A549 (cell line): Measurements from ENCODE around the gene TOM1L2. TPM values are rescaled to one million over a fixed set of nuclear protein-coding genes. Genes with fewer than 3 reads are reported as not detected.

Experiments
- ATAC-seq, 2 experiments: fragments of 200-7000 bp in 1 of 2; fragments of >200 bp in 1 of 2; cut with Nextera tagmentation in 1 of 2; cut with Tn5 transposase in 1 of 2; 3 replicates each; pipeline versions ENCODE4 v1.8.0 to v1.9.1; 2018 to 2020; ENCODE audit warnings: mild to moderate bottlenecking in 1 of 2, moderate library complexity in 1 of 2
- CTCF ChIA-PET: fragments of 300-600 bp; sonication (Branson Sonifier 250); formaldehyde crosslinking; extraction: SDS; loops from one replicate; lab custom pipeline; 2021; ENCODE audit warnings: antibody characterized with exemption, inconsistent platforms; lab: Yijun Ruan, JAX
- POLR2A ChIA-PET: fragments of 350-600 bp; formaldehyde crosslinking; extraction: SDS; loops from one replicate; lab custom pipeline; 2021; ENCODE audit warnings: antibody characterized with exemption, inconsistent platforms; lab: Yijun Ruan, JAX
- DNase-seq, 2 experiments: peaks; one replicate each; pipeline versions ENCODE4 v3.0.0 to v3.0.0-alpha.2; 2011 to 2016; ENCODE audit warnings: low read depth in 1 of 2, low spot score in 1 of 2
- FAIRE-seq: peaks from 2 replicates; lab custom pipeline; 2011; peaks lifted over from hg19 to GRCh38; lab: Jason Lieb, UNC
- H3K27ac ChIP-seq, 2 experiments: fragments of >200 bp; sonication (Bioruptor Twin); formaldehyde crosslinking; 3 replicates each; pipeline ENCODE4 v1.5.1; 2016 to 2017
- H3K4me1 ChIP-seq: fragments of >200 bp; sonication (Bioruptor Twin); formaldehyde crosslinking; 3 replicates; pipeline ENCODE4 v1.6.1; 2016
- H3K4me2 ChIP-seq: fragments of >200 bp; sonication (Bioruptor Twin); formaldehyde crosslinking; 3 replicates; pipeline ENCODE4 v1.6.1; 2016
- H3K4me3 ChIP-seq: fragments of >200 bp; sonication (Bioruptor Twin); formaldehyde crosslinking; 3 replicates; pipeline ENCODE4 v1.5.1; 2016
- H3K9me3 ChIP-seq: fragments of >200 bp; sonication (Bioruptor Twin); formaldehyde crosslinking; 3 replicates; pipeline ENCODE4 v1.6.1; 2016
- CHD4 ChIP-seq: fragments of 200-600 bp; sonication (generic); IDR thresholded peaks from 2 replicates; pipeline ENCODE4 v1.6.1; 2016; ENCODE audit warnings: antibody characterized with exemption, mild to moderate bottlenecking, borderline replicate concordance
- FOSB ChIP-seq: fragments of 250-450 bp; sonication (Bioruptor Pico); IDR thresholded peaks from 2 replicates; pipeline ENCODE4 v1.5.0; 2020; ENCODE audit warnings: mild to moderate bottlenecking, moderate library complexity
- FOXS1 ChIP-seq: fragments of 250-450 bp; sonication (Bioruptor Pico); IDR thresholded peaks from 2 replicates; pipeline ENCODE4 v1.5.0; 2020; ENCODE audit warnings: mild to moderate bottlenecking, moderate library complexity
- HES2 ChIP-seq: fragments of >200 bp; sonication (Bioruptor Twin); formaldehyde crosslinking; IDR thresholded peaks from 2 replicates; pipeline ENCODE4 v1.6.1; 2016
- HMGXB4 ChIP-seq: fragments of 250-450 bp; sonication (Bioruptor Pico); IDR thresholded peaks from 2 replicates; pipeline ENCODE4 v1.5.0; 2021; ENCODE audit warnings: mild to moderate bottlenecking, moderate library complexity, borderline replicate concordance
- HOXB13 ChIP-seq: fragments of 250-450 bp; sonication (Bioruptor Pico); IDR thresholded peaks from 2 replicates; pipeline ENCODE4 v1.5.0; 2020; ENCODE audit warnings: low read depth, mild to moderate bottlenecking, moderate library complexity
- HOXB5 ChIP-seq: fragments of 250-450 bp; sonication (Bioruptor Pico); IDR thresholded peaks from 2 replicates; pipeline ENCODE4 v1.5.0; 2020; ENCODE audit warnings: mild to moderate bottlenecking, moderate library complexity
- KDM5A ChIP-seq: fragments of 200-600 bp; sonication (generic); IDR thresholded peaks from 2 replicates; pipeline ENCODE4 v1.6.1; 2016; ENCODE audit warnings: antibody characterized with exemption, mild to moderate bottlenecking
- MAFK ChIP-seq: fragments of 450-650 bp; IDR thresholded peaks from 2 replicates; pipeline ENCODE4 v1.6.1; 2014; ENCODE audit not compliant: partially characterized antibody
- MAX ChIP-seq: IDR thresholded peaks from 2 replicates; pipeline ENCODE4 v1.6.1; 2012
- MAZ ChIP-seq: fragments of 150-350 bp; IDR thresholded peaks from 2 replicates; pipeline ENCODE4 v1.6.1; 2014; ENCODE audit warnings: antibody characterized with exemption, low read depth, low read length, borderline replicate concordance
- MYC ChIP-seq: IDR thresholded peaks from 2 replicates; pipeline ENCODE4 v1.6.1; 2012; ENCODE audit warnings: mild to moderate bottlenecking, inconsistent platforms, low read length, improper control_type of control experiment, borderline replicate concordance
- NPAS2 ChIP-seq: fragments of 250-450 bp; sonication (Bioruptor Pico); IDR thresholded peaks from 2 replicates; pipeline ENCODE4 v1.8.0; 2022; ENCODE audit warnings: mild to moderate bottlenecking, moderate library complexity, borderline replicate concordance
- POLR2AphosphoS2 ChIP-seq: conservative IDR thresholded peaks from 2 replicates; pipeline ENCODE4 v1.6.1; 2012; ENCODE audit warnings: low read length, improper control_type of control experiment, inconsistent platforms
- RAD21 ChIP-seq, 2 experiments: fragments of >200 bp in 1 of 2; sonication (Bioruptor Twin) in 1 of 2; formaldehyde crosslinking in 1 of 2; IDR thresholded peaks in 1 of 2; conservative IDR thresholded peaks in 1 of 2; 2 replicates in 1 of 2; 3 replicates in 1 of 2; pipeline ENCODE4 v1.6.1; 2012 to 2018; ENCODE audit warnings: inconsistent platforms in 1 of 2
- RARB ChIP-seq: fragments of 250-450 bp; sonication (Bioruptor Pico); IDR thresholded peaks from 2 replicates; pipeline ENCODE4 v1.8.0; 2021; ENCODE audit warnings: mild to moderate bottlenecking, moderate library complexity
- REST ChIP-seq: fragments of 200-600 bp; sonication (generic); IDR thresholded peaks from 2 replicates; pipeline ENCODE4 v1.6.1; 2016; ENCODE audit warnings: antibody characterized with exemption, mild to moderate bottlenecking, moderate library complexity
- RFX5 ChIP-seq: fragments of 450-650 bp; IDR thresholded peaks from 2 replicates; pipeline ENCODE4 v1.7.1; 2014; ENCODE audit warnings: antibody characterized with exemption, mild to moderate bottlenecking, moderate library complexity
- SREBF2 ChIP-seq: fragments of 450-650 bp; IDR thresholded peaks from 2 replicates; pipeline ENCODE4 v1.6.1; 2014; ENCODE audit warnings: mild to moderate bottlenecking, moderate library complexity
- TFCP2L1 ChIP-seq: fragments of 250-450 bp; sonication (Bioruptor Pico); IDR thresholded peaks from 2 replicates; pipeline ENCODE4 v1.5.0; 2021; ENCODE audit warnings: mild to moderate bottlenecking
- TP53 ChIP-seq: fragments of 250-450 bp; sonication (Bioruptor Pico); IDR thresholded peaks from 2 replicates; pipeline ENCODE4 v1.5.0; 2021; ENCODE audit warnings: mild to moderate bottlenecking, moderate library complexity
- ZC3H11A ChIP-seq: fragments of 450-650 bp; IDR thresholded peaks from 2 replicates; pipeline ENCODE4 v1.6.1; 2014; ENCODE audit warnings: antibody characterized with exemption, mild to moderate bottlenecking
- ZFP36 ChIP-seq: fragments of 450-650 bp; IDR thresholded peaks from 2 replicates; pipeline ENCODE4 v1.6.1; 2014; ENCODE audit warnings: borderline replicate concordance; ENCODE audit not compliant: partially characterized antibody
- WGBS: methylation state at CpG from one replicate; pipeline ENCODE4 v1.1.6; 2017; ENCODE audit errors: missing lambda C conversion rate; 5-methylcytosine and 5-hydroxymethylcytosine counted together
- polyA plus RNA-seq, 4 experiments: library from polyadenylated mRNA; depleted of rRNA in 3 of 4; stranded (reverse); fragments of >200 nt; fragmentation: RNase III in 1 of 4; extraction: RNeasy Plus Mini Kit Qiagen cat#74134 plus additional on column Dnase treatment in 1 of 4; gene quantifications; 2 replicates in 3 of 4; 3 replicates in 1 of 4; pipeline ENCODE4 v1.2.3, GENCODE V29; 2011 to 2017

Gene TOM1L2
- polyA plus RNA-seq, 2 of the 4 experiments (the other 2 are of a cell fraction): 19.2 to 24.7 TPM

- TF ChIP-seq HMGXB4 (no peak), CHD4 (no peak), RAD21 (conservative IDR thresholded peaks at IDR 0.05 in 1 of 2, IDR thresholded peaks at IDR 0.05 in 1 of 2) (no peak)
- TF ChIP-seq, all 56 proteins: peak for 0
Measured at GRCh38 chr17:17899486-17899885, 72.7 kb downstream of the TOM1L2 start (continued).

GRCh38 chr17:17898673-17899072, 73.5 kb downstream of the TOM1L2 start:
- peaks cover 50% of the 10 kb centered on the region for H3K4me1 ChIP-seq
- CTCF ChIA-PET: interaction anchor here (1.0 to 9.2 kb wide), 10 partner anchors 9 to 135 kb away, joined by 3 to 122 read pairs (median 6); partner anchors contain the start of genes DRC3 and TOM1L2
- DNase-seq (no peak), FAIRE-seq (no peak), ATAC-seq (no peak)
- H3K9me3 ChIP-seq: no peaks in the 10 kb centered on the region
- no peak overlapping the region for H3K4me2 ChIP-seq
- H3K27ac ChIP-seq: no peak overlapping the region; a peak in 2 of 6 replicates
- TF ChIP-seq MYC (no peak), SREBF2 (no peak), ZC3H11A (no peak), TP53 (CRISPR knock-in tag) (no peak), ZFP36 (no peak), MAX (no peak), HOXB5 (CRISPR knock-in tag) (no peak), HMGXB4 (no peak), MAZ (no peak), FOXS1 (CRISPR knock-in tag) (no peak), TFCP2L1 (no peak)
- POLR2A ChIA-PET: no interaction called here
- 89% methylated on average over 2 of the region's 2 CpGs for WGBS
- H3K4me3 ChIP-seq: no peak overlapping the region

GRCh38 chr17:17897442-17897841, 74.8 kb downstream of the TOM1L2 start:
- DNase-seq (no peak), FAIRE-seq (no peak), ATAC-seq (no peak)
- WGBS: 89% methylated on average over 2 of the region's 2 CpGs
- ChIA-PET POLR2A (no interaction called here), CTCF (interaction anchor here (0.7 to 9.2 kb wide), 7 partner anchors 9 to 136 kb away, joined by 3 to 122 read pairs (median 4); no protein-coding TSS in a partner anchor)
- no peak overlapping the region for H3K4me2 ChIP-seq
- TF ChIP-seq REST: no peak
- no peak for TF ChIP-seq RAD21 (conservative IDR thresholded peaks at IDR 0.05 in 1 of 2, IDR thresholded peaks at IDR 0.05 in 1 of 2)
- no peak for TF ChIP-seq FOSB (CRISPR knock-in tag)
- TF ChIP-seq MYC: no peak
- TF ChIP-seq ZC3H11A: no peak
- no peak for TF ChIP-seq RFX5
- TF ChIP-seq MAFK: no peak
- no peak for TF ChIP-seq RARB
- TF ChIP-seq NPAS2: no peak
- TF ChIP-seq MAX: no peak
- TF ChIP-seq POLR2AphosphoS2: no peak
- no peak for TF ChIP-seq KDM5A
- TF ChIP-seq HOXB13 (CRISPR knock-in tag): no peak
- TF ChIP-seq HES2: no peak
- H3K4me1 ChIP-seq: peaks cover 45% of the 10 kb centered on the region
- no peak overlapping the region for H3K4me3 ChIP-seq
- peak overlapping the region in 1 of 2 experiments; percentile 4; a peak in 1 of 6 replicates for H3K27ac ChIP-seq
- no peaks in the 10 kb centered on the region for H3K9me3 ChIP-seq
